HCT116 (cell line): ENCODE data around the gene LINC00237. TPM values are rescaled to one million over a fixed set of nuclear protein-coding genes. Genes with fewer than 3 reads are reported as not detected.

ENCODE experiments used
- ATAC-seq: fragments of 200-7000 bp; cut with Tn5 transposase; 2 replicates; pipeline ENCODE4 v1.9.1; 2020; ENCODE audit warnings: mild to moderate bottlenecking, moderate library complexity
- BruUV-seq: library from RNA; stranded (reverse); fragments of 400-500 nt; replicated peaks from 2 replicates; lab custom pipeline; 2021; lab: Mats Ljungman, UMichigan
- CTCF ChIA-PET: fragments of 300-600 bp; sonication (Branson Sonifier 250); formaldehyde crosslinking; loops from one replicate; lab custom pipeline; 2021; ENCODE audit warnings: antibody characterized with exemption; lab: Charles Lee
- POLR2A ChIA-PET: fragments of 300-600, 350-600 bp; sonication (Branson Sonifier 250); formaldehyde crosslinking; loops from one replicate; lab custom pipeline; 2021; ENCODE audit warnings: antibody characterized with exemption; lab: Charles Lee
- RAD21 ChIA-PET, 2 experiments: fragments of 300-600 bp; sonication (Branson Sonifier 250); formaldehyde crosslinking; loops; one replicate each; lab custom pipeline; 2023; ENCODE audit warnings: low total read pairs in 2 of 2; ENCODE audit not compliant: uncharacterized antibody in 2 of 2, unreplicated experiment in 2 of 2, low non-redundant PET in 1 of 2; lab: Charles Lee
- DNase-seq: peaks from one replicate; pipeline ENCODE4 v3.0.0-alpha.2; 2010; ENCODE audit warnings: low read depth, low spot score
- H2AFZ ChIP-seq: fragments of 200-600 bp; shearing (Covaris generic), sonication (generic); 2 replicates; pipeline ENCODE4 v1.6.1; 2017; ENCODE audit warnings: low read depth, mixed run types, mixed read lengths, antibody characterized with exemption, low read length; ENCODE audit not compliant: poor library complexity, severe bottlenecking
- H3K27ac ChIP-seq: 2 replicates; pipeline ENCODE4 v1.5.1; 2012; ENCODE audit warnings: low read depth, low read length
- H3K27me3 ChIP-seq: fragments of 200-600 bp; sonication (generic); 2 replicates; pipeline ENCODE4 v1.6.1; 2016; ENCODE audit warnings: mixed run types, low read length, mixed read lengths; ENCODE audit not compliant: insufficient read depth
- H3K36me3 ChIP-seq, 2 experiments: fragments of 200-500 bp in 1 of 2; fragments of 200-600 bp in 1 of 2; sonication (Bioruptor generic) in 1 of 2; sonication (generic) in 1 of 2; 2 replicates each; pipeline versions ENCODE4 v1.5.1 to v1.6.1; 2014 to 2016; ENCODE audit warnings: low read length in 2 of 2, inconsistent platforms in 1 of 2, mixed read lengths in 1 of 2, mixed run types in 1 of 2; ENCODE audit not compliant: insufficient read depth in 2 of 2, control insufficient read depth in 1 of 2
- H3K4me1 ChIP-seq, 2 experiments: fragments of 200-600 bp in 1 of 2; sonication (generic) in 1 of 2; 2 replicates each; pipeline versions ENCODE4 v1.5.1 to v1.6.1; 2012 to 2017; ENCODE audit warnings: low read length in 2 of 2, inconsistent platforms in 1 of 2, mild to moderate bottlenecking in 1 of 2, mixed read lengths in 1 of 2, mixed run types in 1 of 2, moderate library complexity in 1 of 2; ENCODE audit not compliant: insufficient read depth in 2 of 2, control insufficient read depth in 1 of 2
- H3K4me2 ChIP-seq: fragments of 200-600 bp; sonication (generic); 2 replicates; pipeline ENCODE4 v1.6.1; 2017; ENCODE audit warnings: mixed run types, low read length, mixed read lengths
- H3K4me3 ChIP-seq, 2 experiments: fragments of 200-600 bp in 1 of 2; sonication (generic) in 1 of 2; replicated peaks in 1 of 2; 2 replicates each; pipeline ENCODE4 v1.5.1; 2011 to 2016; ENCODE audit warnings: low read length in 2 of 2, control low read depth in 1 of 2, low read depth in 1 of 2, mild to moderate bottlenecking in 1 of 2, mixed read lengths in 1 of 2, mixed run types in 1 of 2
- H3K79me2 ChIP-seq: fragments of 200-600 bp; sonication (generic); 2 replicates; pipeline ENCODE4 v1.6.1; 2017; ENCODE audit warnings: mild to moderate bottlenecking, mixed run types, low read length, moderate library complexity, mixed read lengths; ENCODE audit not compliant: insufficient read depth
- H3K9ac ChIP-seq: fragments of 200-600 bp; sonication (generic); 2 replicates; pipeline ENCODE4 v1.6.1; 2016; ENCODE audit warnings: low read length, mixed read lengths
- H3K9me2 ChIP-seq: fragments of 200-600 bp; sonication (generic), shearing (Covaris generic); 2 replicates; pipeline ENCODE4 v1.6.1; 2017; ENCODE audit warnings: mixed run types, mild to moderate bottlenecking, moderate library complexity; ENCODE audit not compliant: insufficient read depth
- H3K9me3 ChIP-seq, 2 experiments: fragments of 200-500 bp in 1 of 2; fragments of 200-600 bp in 1 of 2; sonication (Bioruptor generic) in 1 of 2; sonication (generic) in 1 of 2; 2 replicates each; pipeline ENCODE4 v1.6.1; 2014 to 2017; ENCODE audit warnings: low read length in 2 of 2, mixed read lengths in 2 of 2, inconsistent platforms in 1 of 2, low read depth in 1 of 2, mild to moderate bottlenecking in 1 of 2, mixed run types in 1 of 2, moderate library complexity in 1 of 2; ENCODE audit not compliant: control insufficient read depth in 1 of 2, insufficient read depth in 1 of 2
- H4K20me1 ChIP-seq: fragments of 200-600 bp; sonication (generic), shearing (Covaris generic); 2 replicates; pipeline ENCODE4 v1.6.1; 2017; ENCODE audit warnings: mixed run types, mild to moderate bottlenecking, moderate library complexity; ENCODE audit not compliant: insufficient read depth
- CBX3 ChIP-seq: IDR thresholded peaks from 2 replicates; pipeline ENCODE4 v1.6.1; 2012; ENCODE audit warnings: low read depth
- EGR1 ChIP-seq: IDR thresholded peaks from 2 replicates; pipeline ENCODE4 v1.6.1; 2012; ENCODE audit warnings: low read depth
- ELF1 ChIP-seq: IDR thresholded peaks from 2 replicates; pipeline ENCODE4 v1.6.1; 2012; ENCODE audit warnings: low read depth, borderline replicate concordance
- EZH2 ChIP-seq: fragments of 200-600 bp; sonication (generic); IDR thresholded peaks from 2 replicates; pipeline ENCODE4 v1.6.1; 2017; ENCODE audit warnings: antibody characterized with exemption, mixed run types
- EZH2phosphoT487 ChIP-seq: fragments of 200-600 bp; IDR thresholded peaks from 2 replicates; pipeline ENCODE4 v1.6.1; 2018; ENCODE audit warnings: antibody characterized with exemption, borderline replicate concordance
- FOSL1 ChIP-seq: IDR thresholded peaks from 2 replicates; pipeline ENCODE4 v1.6.1; 2012; ENCODE audit warnings: low read depth
- JUND ChIP-seq: IDR thresholded peaks from 2 replicates; pipeline ENCODE4 v1.6.1; 2012
- POLR2A ChIP-seq: IDR thresholded peaks from 2 replicates; pipeline ENCODE4 v1.7.0; 2011; ENCODE audit warnings: borderline replicate concordance; ENCODE audit not compliant: insufficient read depth, insufficient read length; ENCODE audit errors: extremely low read depth
- POLR2AphosphoS5 ChIP-seq: IDR thresholded peaks from 2 replicates; pipeline ENCODE4 v1.6.1; 2011; ENCODE audit warnings: mild to moderate bottlenecking, low read depth, low read length, moderate library complexity
- RAD21 ChIP-seq: IDR thresholded peaks from 2 replicates; pipeline ENCODE4 v1.6.1; 2012; ENCODE audit warnings: low read depth, mild to moderate bottlenecking
- SIN3A ChIP-seq: IDR thresholded peaks from 2 replicates; pipeline ENCODE4 v1.6.1; 2012; ENCODE audit warnings: low read depth
- SP1 ChIP-seq: IDR thresholded peaks from 2 replicates; pipeline ENCODE4 v1.6.1; 2012; ENCODE audit warnings: low read depth
- SRF ChIP-seq: IDR thresholded peaks from 2 replicates; pipeline ENCODE4 v1.6.1; 2012; ENCODE audit warnings: low read depth
- TCF7L2 ChIP-seq: IDR thresholded peaks from 2 replicates; pipeline ENCODE4 v1.7.0; 2011; ENCODE audit warnings: borderline replicate concordance, inconsistent platforms; ENCODE audit not compliant: insufficient read depth, insufficient read length; ENCODE audit errors: extremely low read depth
- YY1 ChIP-seq: IDR thresholded peaks from 2 replicates; pipeline ENCODE4 v1.6.1; 2011; ENCODE audit warnings: low read length, low read depth, moderate library complexity, mild to moderate bottlenecking; ENCODE audit not compliant: insufficient replicate concordance; ENCODE audit errors: extremely low read depth
- ZFX ChIP-seq: fragments of 450-650 bp; IDR thresholded peaks from 2 replicates; pipeline ENCODE4 v1.6.1; 2017
- intact Hi-C: fragments of 100-400 bp; cut with micrococcal nuclease; formaldehyde crosslinking; loops from 2 replicates; pipeline ENCODE4 v1.10.0; 2022
- total RNA-seq: library from RNA; stranded (reverse); gene quantifications from one replicate; pipeline ENCODE4 v1.2.1, GENCODE V29; 2021; ENCODE audit not compliant: unreplicated experiment
- TF ChIP-seq, protein P1 (sequence below): IDR thresholded peaks from 2 replicates; pipeline ENCODE4 v1.6.1; 2012
- TF ChIP-seq, protein P2 (sequence below), 3 experiments: fragments of 200-600 bp in 1 of 3; sonication (generic) in 1 of 3; IDR thresholded peaks in 2 of 3; conservative IDR thresholded peaks in 1 of 3; 2 replicates each; pipeline ENCODE4 v1.5.1; 2012 to 2017; ENCODE audit warnings: low read depth in 2 of 3, low read length in 2 of 3, antibody characterized with exemption in 1 of 3, borderline replicate concordance in 1 of 3, control low read depth in 1 of 3, mild to moderate bottlenecking in 1 of 3, mixed read lengths in 1 of 3, mixed run types in 1 of 3, moderate library complexity in 1 of 3; ENCODE audit not compliant: insufficient read depth in 1 of 3
- TF ChIP-seq, protein P3 (sequence below): IDR thresholded peaks from 2 replicates; pipeline ENCODE4 v1.6.1; 2012

LINC00237 gene
- total RNA-seq, 1 experiment from 2014 or later = not detected

DNA sequence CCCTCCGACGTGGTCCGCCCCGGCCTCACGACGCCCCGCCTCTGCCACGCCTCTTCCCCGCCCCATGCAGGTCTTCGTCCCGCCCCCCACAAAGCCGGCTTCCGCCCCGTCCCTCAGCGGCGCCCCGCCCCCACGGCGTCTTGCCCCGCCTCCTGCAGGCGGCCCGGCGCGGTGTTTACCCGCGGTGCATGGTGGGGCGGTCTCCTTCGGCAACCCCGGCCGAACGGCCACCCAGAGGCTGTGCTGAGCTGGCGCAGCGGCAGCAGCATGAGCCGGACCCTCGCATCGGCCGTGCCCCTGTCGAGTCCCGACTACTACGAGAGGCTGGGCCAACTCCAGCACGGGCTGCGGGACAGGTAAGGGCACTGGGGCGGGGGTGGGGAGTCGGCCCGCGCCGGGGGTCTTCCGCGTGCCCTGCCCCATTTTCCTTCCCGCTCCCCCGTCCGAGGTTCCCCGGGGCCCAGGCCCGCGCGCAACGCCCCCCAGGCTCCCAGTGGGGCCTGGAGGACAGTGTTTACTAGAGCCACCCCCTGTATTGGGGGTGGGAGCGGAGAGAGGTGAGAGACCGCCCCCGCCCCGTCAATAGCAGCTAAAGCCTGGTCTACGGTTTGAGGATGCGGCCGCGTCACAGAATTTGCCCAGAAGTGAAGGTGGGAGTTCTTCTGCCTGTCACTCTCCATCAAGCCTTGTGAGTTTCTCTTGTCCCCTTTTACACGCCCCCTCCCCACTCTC, 19.9 kb upstream of the LINC00237 start, which contains the start of gene KIZ:
TSS of gene KIZ (plus strand) at position 234 of the 732 bp plus-strand sequence. CDS start at position 268, 34 bp downstream.
- ChIA-PET CTCF (interaction anchor here (0.9 to 2.3 kb wide), 5 partner anchors 11 to 379 kb away, joined by 3 to 20 read pairs (median 4); no protein-coding TSS in a partner anchor), POLR2A (interaction anchor here (1.3 kb wide), 1 partner anchor 8 kb away, joined by 3 read pairs; no protein-coding TSS in a partner anchor), RAD21 (interaction anchor here (0.9 to 1.0 kb wide), 2 partner anchors 77 kb away, joined by 3 to 4 read pairs; no protein-coding TSS in a partner anchor)
- Histone ChIP-seq H3K4me1 (peaks cover 7 to 17% of the 10 kb centered on the region in 2 experiments; a peak in 3 of 4 replicates), H3K27me3 (no peaks in the 10 kb centered on the region), H4K20me1 (no peaks in the 10 kb centered on the region), H2AFZ (peak within 1 kb of the TSS; percentile 100), H3K36me3 (no peaks in the 10 kb centered on the region), H3K4me2 (peak within 1 kb of the TSS; percentile 100), H3K79me2 (no peaks in the 10 kb centered on the region), H3K4me3 (peak within 1 kb of the TSS; percentile 66 to 94), H3K9me3 (no peaks in the 10 kb centered on the region), H3K9ac (peak within 1 kb of the TSS; percentile 79), H3K27ac (peak within 1 kb of the TSS; percentile 66), H3K9me2 (no peaks in the 10 kb centered on the region)
- intact Hi-C loops = loop anchor here (1.0 to 5.0 kb wide), 2 partner anchors 79 to 99 kb away; no protein-coding TSS in a partner anchor
- ATAC-seq (peak; percentile 95), DNase-seq (peak; percentile 84)
- BruUV-seq = no TSS peak
- TF ChIP-seq TCF7L2 (peak; percentile 18), EZH2 (no peak), EGR1 (peak; percentile 32; the same call in 1 of the 2 replicates), EZH2phosphoT487 (no peak), ZFX (peak; percentile 76), SRF (no peak), POLR2AphosphoS5 (peak; percentile 95), FOSL1 (no peak), JUND (no peak), CBX3 (peak; percentile 16), SP1 (peak; percentile 63; the same call in 1 of the 2 replicates), ELF1 (no peak), YY1 (no peak), RAD21 (0 out of 2 replicates have a peak, but pooled peaks have one; percentile 17), POLR2A (peak; percentile 68), SIN3A (peak; percentile 37; the same call in 1 of the 2 replicates)
- TF ChIP-seq, protein P1, sequence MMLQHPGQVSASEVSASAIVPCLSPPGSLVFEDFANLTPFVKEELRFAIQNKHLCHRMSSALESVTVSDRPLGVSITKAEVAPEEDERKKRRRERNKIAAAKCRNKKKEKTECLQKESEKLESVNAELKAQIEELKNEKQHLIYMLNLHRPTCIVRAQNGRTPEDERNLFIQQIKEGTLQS = no peak
- TF ChIP-seq, protein P2, sequence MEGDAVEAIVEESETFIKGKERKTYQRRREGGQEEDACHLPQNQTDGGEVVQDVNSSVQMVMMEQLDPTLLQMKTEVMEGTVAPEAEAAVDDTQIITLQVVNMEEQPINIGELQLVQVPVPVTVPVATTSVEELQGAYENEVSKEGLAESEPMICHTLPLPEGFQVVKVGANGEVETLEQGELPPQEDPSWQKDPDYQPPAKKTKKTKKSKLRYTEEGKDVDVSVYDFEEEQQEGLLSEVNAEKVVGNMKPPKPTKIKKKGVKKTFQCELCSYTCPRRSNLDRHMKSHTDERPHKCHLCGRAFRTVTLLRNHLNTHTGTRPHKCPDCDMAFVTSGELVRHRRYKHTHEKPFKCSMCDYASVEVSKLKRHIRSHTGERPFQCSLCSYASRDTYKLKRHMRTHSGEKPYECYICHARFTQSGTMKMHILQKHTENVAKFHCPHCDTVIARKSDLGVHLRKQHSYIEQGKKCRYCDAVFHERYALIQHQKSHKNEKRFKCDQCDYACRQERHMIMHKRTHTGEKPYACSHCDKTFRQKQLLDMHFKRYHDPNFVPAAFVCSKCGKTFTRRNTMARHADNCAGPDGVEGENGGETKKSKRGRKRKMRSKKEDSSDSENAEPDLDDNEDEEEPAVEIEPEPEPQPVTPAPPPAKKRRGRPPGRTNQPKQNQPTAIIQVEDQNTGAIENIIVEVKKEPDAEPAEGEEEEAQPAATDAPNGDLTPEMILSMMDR (IDR thresholded peaks at IDR 0.05 in 2 of 3, conservative IDR thresholded peaks at IDR 0.05 in 1 of 3; ENCODE audit: borderline replicate concordance in 1 of 3, insufficient read depth in 1 of 3, low read depth in 2 of 3, low read length in 2 of 3) = peak in 2 of 3 experiments; percentile 26 to 38; a peak in 3 of 6 replicates
- TF ChIP-seq, protein P3, sequence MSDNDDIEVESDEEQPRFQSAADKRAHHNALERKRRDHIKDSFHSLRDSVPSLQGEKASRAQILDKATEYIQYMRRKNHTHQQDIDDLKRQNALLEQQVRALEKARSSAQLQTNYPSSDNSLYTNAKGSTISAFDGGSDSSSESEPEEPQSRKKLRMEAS = peak; percentile 65
